ENCODE data around the gene MPC1L.

The MPC1L gene

DNA sequence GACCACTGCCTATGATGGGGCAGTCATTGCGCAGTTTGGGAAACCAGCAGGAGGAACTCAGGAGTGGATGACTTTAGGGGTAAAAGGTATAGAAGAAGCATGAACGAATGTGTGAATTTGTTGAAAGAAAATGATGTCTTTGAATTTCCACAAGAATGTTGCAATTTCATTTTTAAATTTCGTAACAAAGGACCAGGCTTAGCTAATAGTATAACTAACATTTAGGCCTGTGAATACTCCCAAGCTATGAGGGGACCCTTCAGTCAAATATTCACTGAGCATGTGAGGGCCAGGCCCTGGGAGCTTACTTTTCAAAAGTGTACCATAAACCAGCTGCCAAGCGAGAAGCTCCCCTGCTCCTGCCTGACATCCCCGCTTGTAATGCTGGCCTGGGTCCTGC lies 5.3 kb downstream of the MPC1L start:
- DNase-seq (ENCODE audit: low read depth) = no peak

DNA sequence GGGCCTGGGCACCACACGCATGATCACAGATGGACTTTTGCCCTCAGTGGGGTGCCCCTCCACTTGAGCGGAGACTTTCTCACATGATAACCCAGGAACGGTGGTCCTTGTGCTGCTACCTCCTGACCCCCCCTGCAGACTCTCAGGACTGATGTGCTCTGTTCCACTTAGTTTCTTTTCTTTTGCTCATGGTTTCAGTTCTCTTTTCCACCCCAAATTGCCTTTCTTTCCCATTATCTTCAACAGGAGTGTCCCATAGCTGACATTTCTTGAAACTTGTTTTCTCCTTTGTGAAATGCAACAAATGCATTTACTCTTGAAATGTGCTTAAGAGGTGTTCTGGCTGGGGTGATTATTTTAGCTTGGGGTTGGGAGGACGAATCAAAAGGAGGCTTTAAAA lies 9.0 kb downstream of the MPC1L start:
- DNase-seq (ENCODE audit: low read depth) = no peak

DNA sequence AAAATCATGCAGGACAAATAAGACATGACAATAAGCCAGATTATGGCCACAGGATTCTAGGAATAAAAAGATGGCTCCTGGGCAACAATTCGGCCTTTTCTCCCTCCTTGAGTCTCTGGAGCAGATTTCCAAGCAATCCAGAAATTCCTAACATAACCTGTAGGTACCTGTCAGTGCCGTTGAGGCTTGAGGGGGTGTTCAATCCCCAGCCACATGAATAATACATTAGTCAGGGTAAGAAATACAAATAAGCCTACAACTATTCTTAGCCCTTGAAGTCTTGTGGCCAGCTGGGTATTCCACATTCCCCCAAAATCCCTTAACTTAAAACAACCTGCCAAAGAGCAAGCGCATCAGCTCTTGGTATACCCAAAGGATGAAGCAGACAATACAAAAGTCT lies 14.5 kb downstream of the MPC1L start:
- DNase-seq (ENCODE audit: low read depth) = no peak

DNA sequence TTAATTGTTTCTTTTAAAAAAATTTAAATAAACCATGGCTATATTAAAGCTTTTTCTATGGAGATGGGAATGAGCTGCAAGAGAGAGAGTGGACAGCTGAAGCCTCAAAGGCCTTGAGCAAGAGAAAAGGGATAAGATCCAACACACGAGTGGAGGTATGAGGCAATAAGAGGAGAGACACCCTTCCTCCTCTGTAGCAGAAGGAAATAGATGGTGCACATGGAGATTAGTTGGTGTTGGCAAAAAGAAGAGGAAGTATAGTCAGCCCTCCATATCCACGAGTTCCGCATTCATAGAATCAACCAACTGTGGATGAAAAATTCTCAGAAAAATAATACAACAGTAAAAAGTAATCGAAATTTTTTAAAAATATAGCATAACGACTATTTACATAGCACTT lies 20.9 kb downstream of the MPC1L start:
- no peak for DNase-seq (ENCODE audit: low read depth)

DNA sequence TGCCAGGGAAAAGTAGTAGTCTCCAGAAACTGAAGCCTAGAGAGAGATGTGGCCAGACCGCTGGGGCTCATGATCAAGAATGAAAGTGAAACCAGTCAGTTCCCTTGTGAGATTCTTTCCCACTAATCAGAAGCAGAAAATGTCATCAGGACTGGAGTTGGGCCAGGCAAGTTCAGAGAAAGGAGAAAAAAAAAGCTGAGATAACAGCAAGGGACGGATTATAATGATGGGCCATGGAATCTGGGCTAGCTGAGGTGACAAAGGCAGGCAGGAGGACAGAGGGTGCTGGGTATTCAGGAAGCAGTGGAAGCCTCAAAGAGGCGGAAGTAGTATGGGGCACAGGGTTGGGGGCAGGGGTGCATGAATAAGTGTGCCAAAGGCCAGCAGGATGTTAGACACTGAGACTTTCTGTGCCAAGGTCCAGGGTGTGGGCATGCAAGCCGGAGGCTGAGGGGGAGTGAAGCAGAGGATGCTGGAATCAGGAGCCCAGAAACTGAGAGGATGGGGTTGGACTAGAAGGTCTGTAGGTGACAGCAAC lies 21.7 kb downstream of the MPC1L start:
- peak; percentile 23 for DNase-seq (ENCODE audit: low read depth)

DNA sequence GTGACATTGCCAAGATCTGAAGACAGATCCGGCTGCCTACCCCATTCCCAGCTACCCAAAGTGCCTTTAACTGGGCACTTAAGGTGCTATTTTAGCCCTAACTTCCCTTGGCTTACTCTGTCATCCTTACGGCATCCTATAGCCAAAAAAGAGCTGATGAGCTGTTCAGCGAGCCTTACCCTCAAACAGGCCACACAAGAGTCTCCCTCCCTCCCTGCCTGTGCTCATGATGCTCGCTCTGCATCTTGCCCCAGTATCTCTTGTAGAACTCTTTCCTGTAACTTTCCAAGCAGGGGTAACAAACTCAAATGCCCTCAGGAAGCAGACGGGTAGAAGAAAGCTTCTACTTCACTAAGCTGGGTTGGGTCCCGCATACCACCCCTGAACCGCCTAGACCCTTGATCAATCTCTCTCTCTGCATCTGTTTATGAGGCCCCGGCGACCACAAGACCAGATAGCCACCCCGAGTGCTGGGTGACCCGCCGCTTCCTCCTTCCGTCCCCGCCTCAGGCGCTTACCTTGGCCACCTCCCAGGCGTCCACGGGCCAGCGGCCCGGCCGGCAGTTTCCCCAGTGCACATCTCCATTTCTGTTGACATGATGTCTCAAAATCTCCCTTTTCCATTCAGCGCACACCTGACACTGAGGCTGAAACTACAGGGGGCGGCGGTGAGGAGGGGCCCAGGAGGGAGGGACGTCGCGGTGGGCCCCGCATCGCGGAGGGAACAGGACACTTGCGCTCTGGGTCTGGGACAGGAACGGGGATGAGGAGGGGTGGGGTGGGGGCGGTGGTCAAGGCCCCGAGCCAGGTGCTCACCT lies 23.5 kb downstream of the MPC1L start:
- peak; percentile 9 for DNase-seq (ENCODE audit: low read depth)

DNA sequence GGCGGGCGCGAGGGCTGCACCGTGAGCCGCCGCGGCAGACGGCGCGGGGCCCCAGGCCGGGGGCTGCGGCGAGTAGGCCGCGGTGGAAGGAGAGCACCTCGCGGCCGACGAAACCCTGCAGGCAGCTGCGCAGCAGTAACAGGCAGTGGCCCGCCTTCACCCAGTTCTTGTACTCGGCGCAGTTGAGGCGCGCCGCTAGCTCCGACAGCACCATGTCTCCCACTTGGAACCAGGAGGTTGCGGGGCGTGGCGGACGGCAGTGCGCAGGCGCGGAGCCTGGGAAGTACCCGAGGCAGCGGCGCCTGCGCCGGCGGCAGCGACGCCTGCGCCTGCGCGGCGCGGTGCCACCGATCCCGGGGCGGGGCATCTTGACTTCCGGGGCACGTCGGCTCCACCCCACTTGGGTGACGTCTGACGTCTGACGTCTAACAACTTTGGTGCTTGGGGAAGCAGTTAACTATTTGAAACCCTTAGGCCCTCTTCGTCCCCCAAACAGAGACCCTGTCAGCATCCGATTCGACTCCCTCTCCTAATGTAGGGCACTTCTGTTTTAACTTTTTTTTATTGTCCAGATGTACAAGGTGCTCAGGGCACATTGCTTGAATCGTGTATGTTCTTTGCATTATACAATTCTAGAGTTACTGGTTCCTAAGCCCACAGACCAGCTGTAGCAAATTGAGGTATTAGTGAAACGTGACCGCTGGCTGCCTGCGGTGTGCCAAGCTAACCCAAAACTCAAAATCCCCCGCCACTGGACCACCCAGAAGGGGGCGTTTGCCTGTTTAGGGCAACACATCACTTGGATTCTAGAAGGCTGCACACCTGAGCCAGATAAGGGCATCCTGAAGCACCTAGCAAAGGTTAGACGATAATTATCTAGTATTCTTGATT lies 24.3 kb downstream of the MPC1L start, which contains the start of gene CXorf38:
TSS of gene CXorf38 (minus strand) at position 255 of the 891 bp plus-strand sequence. CDS start at position 214, 41 bp downstream.
- DNase-seq (ENCODE audit: low read depth) = peak; percentile 95

DNA sequence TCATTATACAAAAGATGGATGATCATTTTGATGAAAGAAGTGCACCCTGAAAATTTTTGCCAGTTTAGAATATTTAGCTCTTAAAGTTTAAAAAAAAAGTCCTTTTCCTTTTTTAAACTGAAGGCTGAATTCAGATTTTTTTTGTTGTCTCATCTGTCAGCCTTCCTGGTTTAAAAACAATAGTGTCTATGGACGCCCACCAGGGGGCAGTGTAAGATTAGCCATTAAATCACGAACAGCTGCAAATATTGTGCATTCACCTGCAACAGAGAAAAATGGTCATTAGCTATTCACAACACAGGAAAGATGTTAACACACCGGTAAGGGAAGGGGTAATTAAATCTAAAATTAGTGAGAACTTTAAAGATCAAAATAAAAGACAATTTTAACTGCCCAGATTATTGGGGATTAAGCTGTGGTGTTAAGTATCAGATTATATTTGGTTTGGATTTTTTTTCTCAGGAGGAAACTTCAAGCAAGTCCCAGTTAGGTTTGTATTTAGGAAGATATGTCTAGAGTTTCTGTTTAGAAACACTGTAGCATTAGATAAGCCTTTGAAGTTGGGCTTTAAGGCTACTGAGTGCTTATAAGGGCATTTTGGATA lies 28.5 kb downstream of the MPC1L start:
- DNase-seq (ENCODE audit: low read depth) = peak; percentile 76

DNA sequence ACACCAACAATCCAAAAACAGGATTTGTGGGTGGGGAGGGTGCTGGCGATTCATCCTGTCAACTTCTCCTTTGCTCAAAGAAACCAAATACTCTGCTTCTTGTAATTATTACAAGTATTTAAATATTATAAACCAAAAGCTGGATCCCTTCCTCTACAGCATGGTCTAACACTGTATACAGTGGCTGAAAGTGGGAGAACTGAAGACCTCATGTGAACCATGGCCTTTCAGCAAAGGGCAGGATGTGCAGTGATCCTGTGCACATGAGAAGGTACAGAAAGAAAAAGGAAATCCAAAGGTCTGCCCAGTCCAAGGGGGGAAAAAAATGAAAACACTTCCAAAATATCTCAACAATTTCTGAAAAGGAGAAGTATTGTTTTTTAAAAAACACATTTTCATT lies 29.4 kb downstream of the MPC1L start:
- no peak for DNase-seq (ENCODE audit: low read depth)

DNA sequence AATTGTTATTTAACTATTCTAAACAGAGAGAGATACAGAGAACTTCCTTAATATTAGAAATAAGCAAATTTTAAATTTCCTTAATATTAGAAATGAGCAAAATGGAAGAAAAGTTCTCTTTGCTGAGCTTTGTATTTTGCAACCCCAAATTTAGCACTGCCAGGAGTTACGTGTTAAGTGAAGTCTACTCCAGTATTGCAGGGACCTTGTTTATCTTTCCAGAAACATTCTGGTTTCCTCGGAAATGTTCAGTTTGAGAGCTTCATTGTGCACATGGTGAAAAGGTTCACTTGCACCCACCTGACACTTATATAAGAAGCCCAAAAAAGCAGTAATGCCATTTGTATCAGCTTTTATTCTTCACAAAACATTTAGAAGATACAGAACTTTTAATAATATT lies 30.3 kb downstream of the MPC1L start:
- DNase-seq (ENCODE audit: low read depth) = no peak

DNA sequence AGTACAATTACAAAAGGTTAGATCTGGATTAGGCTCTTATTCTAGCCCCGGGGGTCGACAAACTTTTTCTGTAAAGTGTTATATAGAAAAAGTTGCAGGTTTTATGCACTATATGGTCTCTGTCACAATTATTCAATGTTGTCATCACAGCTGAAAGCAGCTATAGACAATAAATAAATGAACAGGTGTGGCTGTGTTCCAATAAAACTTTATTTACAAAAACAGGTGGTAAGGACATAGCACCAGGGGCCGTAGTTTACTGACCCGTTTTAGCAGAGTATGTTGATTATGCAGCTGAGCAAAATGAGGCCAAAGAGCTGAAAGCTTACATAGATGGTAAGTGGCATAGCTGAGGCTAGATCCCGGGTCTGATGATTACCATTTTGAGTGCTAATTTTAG lies 37.2 kb downstream of the MPC1L start:
- no peak for DNase-seq (ENCODE audit: low read depth)

DNA sequence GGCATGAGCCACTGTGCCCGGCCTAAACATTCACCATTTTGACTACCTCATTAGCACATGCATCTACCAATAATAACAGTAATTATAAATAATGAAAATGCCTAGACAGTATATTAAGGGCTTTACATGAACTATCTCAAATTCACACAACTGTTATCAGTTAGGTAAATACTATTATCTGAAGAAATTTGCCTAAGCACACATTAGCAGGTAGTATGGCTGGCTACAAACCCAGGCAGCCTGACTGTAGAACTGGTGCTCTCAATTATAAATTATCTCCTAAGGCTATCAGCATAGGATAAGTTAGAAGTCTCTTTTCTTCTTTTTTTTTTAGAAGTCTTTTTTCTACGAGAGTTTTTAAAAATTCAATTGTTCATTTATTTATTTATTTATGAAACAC lies 38.3 kb downstream of the MPC1L start:
- no peak for DNase-seq (ENCODE audit: low read depth)

DNA sequence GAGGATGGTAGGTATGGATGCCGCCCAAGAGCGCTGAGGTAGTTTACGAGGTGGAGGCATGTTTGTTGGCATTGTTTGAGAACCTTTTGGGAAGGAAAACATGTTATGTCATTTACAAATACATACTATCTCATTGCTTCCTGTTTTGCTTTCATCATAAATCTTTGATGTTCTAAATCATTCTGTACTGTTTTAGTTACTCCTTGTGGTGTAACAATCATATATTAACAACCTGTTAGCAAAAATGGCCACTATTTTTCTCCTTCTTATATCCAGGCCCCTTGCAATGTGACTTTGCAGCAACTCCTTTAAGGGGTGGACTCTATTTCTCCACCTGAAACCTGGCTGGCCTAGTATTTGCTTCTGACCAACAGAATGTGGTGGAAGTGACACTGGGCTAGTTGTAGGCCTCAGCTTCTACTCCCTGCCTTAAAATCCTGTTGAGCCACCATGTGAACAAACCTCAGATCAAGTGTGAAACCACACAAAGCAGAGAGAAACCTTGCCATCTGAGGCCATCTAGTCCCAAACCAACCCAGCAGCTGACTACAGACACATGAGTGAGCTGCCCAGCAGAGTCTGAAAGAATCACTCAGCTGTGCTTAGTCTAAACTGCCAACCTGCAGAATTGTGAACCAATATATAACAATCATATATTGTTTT lies 40.0 kb downstream of the MPC1L start:
- no peak for DNase-seq (ENCODE audit: low read depth)

DNA sequence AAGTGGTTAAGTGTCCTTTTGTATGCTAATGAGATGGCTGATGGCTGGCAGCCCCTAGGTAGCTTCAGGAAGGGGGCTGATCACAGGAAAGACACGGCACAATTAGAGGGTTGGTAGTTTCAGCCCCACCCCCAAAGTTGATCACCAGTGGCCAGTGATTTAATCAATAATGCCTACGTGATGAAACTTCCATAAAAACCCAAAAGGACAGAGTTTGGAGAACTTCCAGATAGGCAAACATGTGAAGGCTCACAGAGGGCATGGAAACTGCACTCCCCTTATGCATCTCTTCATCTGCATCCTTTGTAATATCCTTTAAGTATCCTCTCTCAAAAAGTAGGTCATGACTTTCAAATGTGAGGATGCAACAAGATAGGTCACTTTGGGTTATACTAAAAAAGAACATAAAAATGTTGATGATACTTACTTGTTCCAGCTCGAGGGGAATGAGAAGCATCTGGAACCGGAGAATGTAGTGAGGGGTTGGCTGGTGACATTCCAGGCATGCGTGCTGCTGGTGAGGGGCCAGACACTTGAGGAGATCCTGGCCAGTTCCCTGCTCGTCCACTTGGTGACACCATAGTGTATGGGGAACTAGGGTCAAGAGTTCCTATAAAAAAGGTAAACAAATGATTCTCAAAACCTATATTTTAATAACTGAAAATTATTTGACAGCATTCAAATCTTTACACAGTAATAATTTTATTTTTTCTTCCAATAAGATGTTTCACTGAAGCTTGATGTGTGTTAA lies 40.8 kb downstream of the MPC1L start:
- no peak for DNase-seq (ENCODE audit: low read depth)

DNA sequence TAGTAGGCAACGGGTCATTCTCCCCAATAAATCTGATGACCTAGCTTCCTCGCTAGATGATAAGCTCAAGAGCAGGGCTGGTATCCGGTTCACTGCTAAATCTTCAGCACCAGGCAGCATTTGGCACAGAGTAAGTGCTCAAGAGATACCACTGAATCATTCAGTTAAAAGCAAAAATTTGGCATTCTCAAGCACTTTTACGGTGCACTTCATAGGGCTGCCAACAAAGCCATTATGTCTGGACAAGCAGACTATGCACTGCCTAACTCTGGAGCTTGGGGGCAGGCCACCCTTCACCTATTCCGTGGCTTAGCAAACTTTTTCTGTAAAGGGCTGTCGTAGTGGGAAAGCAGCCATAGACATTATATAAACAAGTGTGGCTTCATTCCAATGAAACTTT lies 47.9 kb downstream of the MPC1L start:
- DNase-seq (ENCODE audit: low read depth) = no peak

All from activated gamma-delta T cell treated with anti-CD3 and anti-CD28 coated beads, Interleukin-2, amount 50 U/mL, for 16 hours (primary cell).